Kidney tubule cell (primary cell): ENCODE data around the gene TCF15.

ENCODE experiments used
- DNase-seq: peaks from one replicate; pipeline ENCODE4 v3.0.0-alpha.2; 2018; ENCODE audit warnings: low spot score

TCF15 gene, protein sequence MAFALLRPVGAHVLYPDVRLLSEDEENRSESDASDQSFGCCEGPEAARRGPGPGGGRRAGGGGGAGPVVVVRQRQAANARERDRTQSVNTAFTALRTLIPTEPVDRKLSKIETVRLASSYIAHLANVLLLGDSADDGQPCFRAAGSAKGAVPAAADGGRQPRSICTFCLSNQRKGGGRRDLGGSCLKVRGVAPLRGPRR

DNA sequence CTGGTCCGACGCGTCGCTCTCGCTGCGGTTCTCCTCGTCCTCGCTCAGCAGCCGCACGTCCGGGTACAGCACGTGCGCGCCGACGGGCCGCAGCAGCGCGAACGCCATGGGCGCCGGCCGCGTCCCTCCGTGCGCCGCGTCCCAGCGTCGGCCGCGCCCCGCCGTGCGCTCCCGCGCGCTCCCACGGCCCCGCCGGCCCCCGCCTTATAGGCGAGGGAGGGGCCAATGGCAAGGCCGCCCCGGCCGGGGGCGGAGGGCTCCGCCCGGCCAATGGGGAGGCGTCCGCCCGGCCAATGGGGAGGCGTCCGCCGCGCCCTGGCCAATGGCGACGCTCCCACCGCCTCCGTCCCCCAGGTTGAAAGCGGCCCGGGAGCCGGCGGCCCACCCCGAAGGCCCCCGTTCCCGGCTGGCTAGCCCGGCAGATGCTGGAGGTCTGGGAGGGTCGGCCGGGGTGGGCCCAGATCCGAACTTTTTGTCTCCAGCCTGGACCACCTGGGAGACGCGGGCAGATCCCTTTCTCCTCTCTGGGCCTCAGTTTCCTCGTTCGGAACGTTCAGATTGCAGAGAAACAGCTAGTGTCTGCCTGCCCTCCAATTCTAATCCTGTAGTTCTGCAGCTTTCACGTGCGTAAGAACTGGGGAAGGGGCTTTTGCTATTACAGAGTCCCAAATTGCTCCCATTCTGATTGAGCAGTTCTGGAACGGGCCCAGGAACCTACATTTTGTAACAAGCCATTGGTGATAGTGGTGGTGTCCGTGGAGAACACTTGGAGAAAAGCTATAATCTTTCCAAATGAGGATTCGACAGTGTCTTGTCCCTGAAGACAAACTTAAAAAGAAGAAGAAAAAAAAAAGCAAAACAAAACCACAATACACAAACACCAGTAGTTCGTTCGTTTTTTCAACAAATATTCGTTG, at the start of gene TCF15:
Gene TCF15, minus strand, starts transcription at position 180 of the 917 bp plus-strand sequence. Its CDS starts 72 bp downstream, at position 108.
- DNase-seq: peak; percentile 24

DNA sequence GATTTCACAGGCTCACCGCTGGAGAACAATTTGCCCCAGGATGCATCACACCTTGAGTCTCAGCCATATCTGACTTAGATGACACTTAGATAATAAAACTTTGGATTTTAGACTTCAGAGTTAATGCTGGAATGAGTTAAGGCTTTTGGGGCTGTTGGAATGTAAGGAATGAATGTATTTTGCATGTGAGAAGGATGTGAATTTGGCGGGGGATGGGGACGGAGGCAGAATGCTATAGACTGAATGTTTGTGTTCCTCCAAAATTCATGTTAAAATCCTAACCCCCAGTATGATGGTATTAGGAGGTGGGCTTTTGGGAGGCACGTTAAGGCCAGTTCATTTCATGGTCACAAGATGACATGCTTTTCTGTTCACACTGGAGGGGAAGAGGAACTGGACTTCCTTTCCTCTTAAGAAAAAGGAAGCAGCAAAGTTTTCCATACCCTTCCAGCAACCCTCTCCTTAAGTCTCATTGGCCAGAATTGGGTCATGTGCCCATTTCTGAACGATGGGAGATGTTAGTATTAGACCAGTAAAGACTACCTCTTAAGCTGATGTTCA, 48.7 kb upstream of the TCF15 start:
- no peak for DNase-seq

DNA sequence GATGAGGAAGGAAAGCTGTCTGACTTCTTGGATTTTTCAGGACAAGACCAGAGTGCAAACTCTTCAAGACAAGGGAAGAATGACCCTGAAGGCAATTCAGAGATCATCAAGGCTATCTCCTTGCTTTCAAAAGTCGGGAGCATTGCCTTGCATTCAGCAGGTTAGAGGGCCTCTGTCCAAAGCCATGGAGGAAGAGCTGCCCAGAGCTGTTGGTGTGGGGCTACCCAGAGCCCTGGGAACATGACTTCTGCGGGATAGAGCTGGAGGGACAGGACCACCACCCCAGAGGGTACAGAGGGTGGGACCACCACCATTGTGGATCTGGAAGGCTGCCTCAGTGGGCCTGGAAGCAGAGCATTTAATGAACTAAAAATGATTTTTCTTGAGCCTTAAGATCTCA, 48.1 kb upstream of the TCF15 start:
- no peak for DNase-seq

DNA sequence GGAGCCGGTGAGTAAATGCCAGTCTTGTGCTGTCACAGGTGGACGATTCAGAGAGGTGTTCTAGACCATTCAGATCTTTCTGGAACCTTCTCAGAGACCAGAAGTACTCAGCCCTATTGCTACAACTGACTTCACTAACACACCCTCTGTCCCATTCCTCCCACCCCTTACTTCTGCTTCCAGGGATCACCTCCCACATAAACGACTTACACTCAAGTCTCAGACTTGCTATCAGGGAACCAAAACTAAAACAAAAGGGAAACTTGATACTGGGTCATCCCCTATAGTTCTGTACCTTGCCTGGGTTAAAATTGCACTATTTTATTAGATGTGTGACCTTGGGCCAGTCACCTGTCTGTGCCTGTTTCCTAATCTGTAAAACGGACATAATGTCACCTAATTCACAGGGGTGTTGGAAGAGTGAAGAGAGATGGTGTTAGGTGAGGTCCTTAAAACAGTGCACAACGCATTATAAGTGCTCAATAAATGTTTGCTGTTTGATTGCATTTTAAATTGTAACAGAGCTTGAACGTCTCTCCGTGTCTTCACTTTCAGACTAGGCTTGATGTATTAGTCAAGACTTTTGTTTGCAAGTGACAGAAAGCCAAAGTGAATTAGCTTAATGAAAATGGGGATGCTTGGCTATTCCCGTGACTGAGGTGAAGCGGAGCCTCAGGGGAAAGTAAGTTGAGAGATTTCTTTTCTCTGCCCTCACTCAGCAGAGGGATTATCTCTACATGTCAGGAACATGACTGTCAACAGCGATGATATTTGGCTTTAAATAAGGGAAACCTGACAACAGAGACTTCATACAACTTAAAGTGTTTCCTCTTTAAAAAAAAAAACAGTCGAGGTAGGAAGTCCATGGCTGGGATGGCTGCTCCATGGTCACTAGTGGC, 45.9 kb upstream of the TCF15 start:
- no peak for DNase-seq

DNA sequence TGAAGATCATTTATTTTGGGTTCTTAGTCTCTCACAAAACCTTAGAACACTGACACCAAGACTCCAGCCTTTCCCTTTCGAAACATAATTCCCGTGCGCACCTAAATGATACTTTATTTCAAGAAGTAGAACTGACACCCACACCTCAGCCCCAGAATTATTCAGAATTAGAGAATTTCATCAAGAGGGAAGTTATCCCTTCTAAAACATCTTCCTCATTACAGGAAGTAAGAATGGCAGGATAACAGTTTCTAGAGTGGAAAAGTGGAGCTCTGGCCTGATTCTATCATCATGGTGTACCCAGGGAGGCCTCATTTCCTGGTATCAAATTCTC, 44.3 kb upstream of the TCF15 start:
- no peak for DNase-seq

DNA sequence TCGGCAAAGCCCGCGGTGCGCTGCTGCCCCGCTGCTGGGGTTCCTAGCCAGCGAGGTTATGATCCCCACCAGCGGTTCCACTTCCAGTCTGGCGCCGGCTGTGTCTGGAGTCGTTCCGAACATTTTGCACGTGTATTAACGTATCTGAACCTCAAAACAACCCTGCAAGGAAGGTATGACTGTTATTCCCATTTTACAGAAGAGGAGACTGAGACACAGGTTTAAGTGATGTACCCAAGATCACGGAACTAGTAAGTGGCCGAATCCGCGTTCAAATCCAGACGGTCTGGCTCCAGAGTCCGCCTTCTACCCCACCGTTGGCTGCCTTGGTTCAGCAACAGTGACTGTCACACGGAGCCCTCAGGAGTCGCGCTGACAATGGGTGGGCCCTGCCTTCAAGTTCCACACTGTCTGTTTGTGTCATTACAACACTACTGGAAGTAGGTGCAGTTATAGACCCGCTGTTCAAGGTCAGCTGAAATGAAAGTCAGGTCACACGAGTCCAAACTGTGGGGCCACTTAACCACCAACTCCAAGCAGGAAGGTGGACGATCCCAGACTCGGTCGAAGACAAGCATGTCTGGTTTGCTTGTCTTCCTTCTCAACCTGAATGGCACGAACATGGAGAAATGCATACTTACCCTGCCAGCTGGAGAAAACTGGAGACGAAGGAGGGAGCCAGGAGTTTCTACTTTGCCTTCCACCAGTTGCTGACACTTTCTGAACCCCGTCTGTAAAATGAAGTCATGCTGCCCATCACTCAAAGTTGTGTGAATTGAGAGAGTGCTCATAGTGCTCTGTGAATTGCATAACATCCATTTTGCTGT, 43.7 kb upstream of the TCF15 start:
- no peak for DNase-seq

DNA sequence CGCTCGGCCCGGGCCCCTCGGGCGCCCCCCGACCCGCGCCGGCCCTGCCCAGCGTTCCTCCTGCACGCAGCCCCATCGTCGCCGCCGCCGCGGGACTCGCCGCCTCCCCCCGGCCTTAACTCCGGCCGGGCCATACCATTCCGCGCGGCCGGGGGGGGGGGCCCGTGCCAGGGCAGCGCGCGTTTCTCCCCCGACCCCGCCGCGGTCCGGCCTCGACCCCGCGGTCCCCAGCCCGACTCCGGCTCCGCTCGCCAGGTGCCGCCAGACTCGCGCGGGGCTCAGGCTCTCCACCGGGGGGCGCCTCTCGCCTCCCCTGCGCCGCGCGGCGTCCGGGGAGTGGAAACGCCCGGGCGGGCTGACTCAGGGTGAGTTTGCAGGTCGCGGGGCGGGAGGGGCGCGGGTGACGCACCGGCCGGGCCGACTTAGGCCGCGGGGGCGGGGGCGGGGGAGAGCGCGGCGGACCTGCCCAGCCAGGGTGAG, 43.0 kb upstream of the TCF15 start, which contains the start of gene SRXN1:
Gene SRXN1, minus strand, starts transcription at position 91 of the 480 bp plus-strand sequence. Its CDS starts 15 bp downstream, at position 76.
- DNase-seq: peak; percentile 93

DNA sequence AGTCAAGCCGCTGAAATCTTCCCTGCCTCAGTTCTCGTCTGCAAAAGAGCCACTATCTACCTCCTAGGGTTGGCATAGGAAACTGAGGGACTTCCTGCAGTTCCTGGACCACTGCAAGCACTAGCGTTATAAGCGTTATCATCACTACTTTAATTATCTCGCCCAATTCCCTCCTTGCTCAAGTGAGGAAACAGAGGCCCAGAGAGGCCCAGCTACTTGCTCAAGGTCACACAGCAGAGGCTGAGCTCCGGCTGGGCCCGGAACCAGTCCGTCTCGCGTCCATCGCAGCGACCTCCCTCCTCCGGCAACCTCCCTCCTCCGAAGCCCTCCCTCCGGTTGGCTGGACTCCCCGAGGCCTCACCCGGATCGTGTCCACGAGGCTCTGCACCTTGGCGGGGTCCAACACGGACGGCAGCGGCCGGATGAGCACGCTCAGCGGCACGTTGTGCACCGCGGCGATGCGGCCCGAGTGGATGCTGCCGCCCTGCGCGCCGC, 42.6 kb upstream of the TCF15 start:
- DNase-seq: no peak

DNA sequence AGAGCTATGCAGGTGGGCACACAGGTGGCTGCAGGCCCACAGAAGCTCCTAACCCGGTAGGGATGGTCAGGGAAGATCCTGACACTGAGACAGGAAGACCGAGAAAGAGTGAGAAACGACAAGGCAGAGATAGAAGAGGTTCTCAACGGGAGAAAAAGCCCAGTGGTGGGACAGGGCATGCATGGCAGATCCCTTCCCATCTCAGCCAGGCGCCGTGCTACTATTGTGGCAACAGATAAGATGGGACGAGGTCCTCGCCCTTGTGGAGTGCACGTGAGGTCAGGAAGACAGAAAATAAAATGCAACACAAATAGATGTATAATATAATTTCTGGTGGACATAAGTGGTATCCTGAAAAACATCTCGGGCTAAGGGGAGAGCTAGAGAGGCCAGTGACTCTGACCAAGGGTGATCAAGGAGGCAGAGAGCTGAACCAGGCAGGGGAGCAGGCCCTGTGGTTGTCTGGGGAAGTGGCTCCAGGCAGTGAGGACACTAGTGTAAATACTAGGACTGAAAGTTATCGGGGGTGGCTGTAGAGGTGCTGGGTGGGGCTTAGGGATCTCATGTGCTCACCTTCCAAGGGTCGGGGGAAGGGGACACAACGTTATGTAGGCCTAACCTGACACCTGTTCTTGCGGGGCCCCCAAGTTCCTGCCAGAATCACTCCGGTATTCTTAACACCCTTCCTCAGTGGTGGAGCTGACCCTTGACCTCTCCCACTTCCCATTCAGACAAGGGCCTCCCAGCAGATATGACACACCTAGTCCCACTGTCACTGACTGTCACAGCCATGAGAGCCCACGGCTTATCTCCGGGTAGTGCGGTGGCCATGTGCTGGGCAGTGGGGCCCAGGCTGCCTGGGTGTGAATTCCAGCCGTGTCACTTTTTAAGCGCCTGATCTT, 41.9 kb upstream of the TCF15 start:
- peak; percentile 17 for DNase-seq

DNA sequence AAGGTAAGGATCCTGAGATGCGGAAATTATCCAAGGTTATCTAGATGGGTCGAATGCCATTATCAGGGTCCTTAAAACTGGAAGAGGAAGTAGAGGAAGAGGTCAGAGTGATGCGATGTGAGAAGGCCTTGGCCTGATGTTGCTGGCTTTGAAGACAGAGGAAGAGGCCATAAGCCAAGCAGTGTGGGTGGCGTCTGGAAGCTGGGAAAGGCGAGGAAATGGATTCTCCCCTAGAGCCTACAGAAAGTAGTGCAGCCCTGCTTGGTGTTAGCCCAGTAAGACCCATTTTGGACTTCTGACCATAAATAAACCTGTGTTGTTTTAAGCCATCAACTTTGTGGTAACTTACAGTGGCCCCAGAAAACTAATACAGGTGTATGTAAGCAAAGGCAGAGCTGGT, 40.8 kb upstream of the TCF15 start:
- DNase-seq: peak; percentile 12

DNA sequence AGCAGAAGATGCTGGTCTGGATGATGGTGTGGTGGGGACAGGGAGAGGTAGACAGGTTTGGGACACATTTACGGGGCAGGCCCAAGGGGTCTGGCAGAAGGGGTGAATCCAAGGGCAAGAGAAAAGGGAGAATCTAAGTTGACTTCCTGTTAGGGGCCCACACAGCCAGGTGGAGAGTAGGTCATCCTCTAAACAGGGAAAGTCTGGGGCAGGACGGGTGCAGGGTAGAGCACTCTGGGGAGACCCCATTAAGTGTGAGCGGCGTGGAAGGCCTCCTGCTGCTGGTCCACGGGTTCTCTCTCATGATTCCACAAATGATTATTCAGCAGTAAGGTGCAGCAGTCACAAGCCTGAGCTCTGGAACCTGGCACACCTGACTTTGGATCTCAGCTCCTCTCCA, 40.2 kb upstream of the TCF15 start:
- DNase-seq: no peak

DNA sequence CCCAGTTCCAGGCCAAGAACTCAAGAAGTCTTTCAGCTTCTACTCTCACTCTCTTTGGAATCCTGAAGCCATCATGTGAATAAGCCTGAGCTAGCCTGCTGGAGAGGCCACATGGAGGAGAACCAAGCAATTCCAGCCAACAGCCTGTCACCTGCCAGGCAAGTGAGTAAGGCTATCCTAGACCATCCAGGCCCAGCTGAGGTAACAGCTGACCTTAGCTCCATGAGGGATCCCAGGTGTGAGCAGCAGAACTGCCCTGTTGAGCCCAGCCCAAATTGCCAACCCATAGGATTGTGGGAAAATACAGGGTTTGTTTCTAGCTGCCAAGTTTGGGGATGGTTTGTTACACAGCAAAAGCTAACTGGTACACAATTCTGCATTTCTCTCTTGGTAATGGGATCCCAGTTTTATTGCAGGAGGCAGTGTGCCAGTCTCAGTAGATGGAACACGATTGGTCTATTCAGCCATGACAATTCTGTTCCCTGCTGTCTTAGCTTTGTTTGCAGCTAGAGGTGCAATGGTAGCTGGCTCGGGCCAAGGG, 37.4 kb upstream of the TCF15 start:
- DNase-seq: no peak

DNA sequence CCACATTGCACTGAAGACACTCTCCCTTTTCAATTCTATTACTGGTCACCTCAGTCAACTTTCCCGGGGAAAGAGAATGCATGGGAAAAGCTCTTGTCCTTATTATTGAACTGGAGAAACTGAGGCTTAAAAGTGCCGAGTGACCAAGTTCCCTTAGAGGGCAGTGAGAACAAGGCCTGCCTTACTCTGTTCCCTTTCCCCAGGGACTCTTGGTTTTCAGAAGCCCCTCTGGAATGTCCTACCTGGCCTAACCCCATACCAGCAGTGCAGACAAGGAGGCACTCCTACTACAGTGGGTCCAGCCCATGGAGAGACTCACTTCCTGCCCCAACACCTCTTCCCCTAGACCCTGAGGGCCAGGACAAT, 36.7 kb upstream of the TCF15 start:
- DNase-seq: no peak

DNA sequence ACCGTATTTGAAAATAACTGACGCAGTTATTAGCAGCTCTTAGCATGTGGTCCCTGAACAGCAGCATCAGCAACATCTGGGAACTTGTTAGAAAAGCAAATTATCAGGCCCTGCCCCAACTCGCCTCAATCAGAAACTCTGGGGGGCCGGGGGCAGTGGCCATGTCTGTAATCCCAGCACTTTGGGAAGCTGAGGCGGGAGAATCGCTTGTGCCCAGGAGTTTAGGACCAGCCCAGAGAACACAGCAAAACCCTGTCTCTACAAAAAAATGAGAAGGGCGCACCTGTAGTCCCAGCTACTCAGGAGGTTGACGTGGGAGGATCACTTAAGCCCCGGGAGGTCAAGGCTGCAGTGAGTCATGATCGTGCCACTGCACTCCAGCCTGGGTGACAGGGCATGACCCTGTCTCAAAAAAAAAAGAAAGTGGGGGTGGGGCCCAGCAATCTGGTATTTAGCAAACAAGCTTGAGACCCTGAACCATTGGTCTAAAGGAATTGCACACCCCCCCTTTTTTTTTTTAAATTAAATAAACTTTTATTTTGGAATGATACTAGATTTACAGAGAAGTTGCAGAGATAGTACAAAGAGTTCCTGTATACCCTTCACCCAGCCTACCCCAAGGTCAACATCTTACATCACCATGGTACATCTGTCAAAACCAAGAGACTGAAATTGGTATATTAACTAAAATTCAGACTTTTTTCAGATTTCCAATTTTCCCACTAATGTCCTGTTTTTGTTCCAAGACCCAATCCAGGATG, 36.2 kb upstream of the TCF15 start:
- DNase-seq: peak; percentile 46

DNA sequence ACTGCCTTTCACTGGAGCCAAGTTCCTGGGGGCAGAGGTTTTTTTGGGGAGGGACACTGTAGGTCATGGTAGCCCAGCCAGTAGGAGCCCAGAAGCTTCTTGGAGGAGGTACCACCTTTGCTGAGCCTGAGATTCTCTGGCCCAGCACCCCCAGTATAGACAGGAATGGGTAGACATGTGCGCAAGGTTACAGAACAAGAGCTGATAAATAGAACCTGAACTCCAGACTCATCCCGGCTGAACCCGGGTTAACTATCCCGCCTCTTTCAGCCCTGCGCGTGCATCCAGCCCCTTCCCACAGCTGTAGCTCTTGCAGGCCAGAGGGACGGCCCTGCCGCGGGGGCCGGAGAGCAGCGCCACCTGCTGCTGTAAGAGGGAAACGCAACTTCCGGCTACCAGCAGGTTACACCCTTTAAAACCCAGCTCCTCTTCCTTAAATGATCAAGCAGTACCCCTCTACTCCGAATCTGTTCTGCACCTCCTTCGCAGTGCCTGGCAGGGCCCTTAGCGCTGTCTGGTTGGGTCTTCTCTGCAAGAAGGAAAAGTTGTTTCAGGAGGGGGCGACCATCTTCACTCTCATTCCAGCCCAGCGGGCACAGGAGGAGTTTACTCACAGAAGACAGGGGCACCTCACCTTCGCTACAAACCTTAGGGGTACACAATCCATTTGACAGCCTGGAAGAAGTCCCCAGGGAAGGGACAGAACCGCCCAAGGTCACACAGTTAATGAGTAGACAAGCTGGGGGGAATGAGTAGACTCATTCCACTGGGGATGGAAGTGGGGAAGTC, 35.4 kb upstream of the TCF15 start:
- peak; percentile 70 for DNase-seq

DNA sequence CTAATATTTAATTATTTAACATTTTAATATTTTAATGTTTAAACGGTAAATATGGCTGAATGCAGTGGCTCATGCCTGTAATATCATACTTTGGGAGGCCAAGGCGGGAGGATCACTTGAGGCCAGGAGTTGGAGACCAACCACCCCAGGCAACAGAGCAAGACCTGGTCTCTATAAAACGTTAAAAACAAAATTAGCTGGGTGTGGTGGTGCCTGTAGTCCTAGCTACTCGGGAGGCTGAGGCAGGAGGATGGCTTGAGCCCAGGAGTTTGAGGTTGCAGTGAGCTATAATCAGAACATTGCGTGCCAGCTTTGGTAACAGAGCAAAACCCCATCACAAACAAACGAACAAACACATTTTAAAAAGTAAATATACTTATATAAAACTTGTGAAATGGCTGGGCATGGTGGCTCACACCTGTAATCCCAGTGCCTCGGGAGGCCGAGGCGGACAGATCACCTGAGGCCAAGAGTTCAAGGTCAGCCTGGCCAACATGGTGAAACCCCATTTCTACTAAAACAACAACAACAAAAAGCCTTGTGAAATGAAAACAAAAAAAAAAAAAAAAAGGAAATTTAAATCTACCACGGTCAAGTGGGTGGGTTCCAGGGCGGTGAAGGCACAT, 34.7 kb upstream of the TCF15 start:
- no peak for DNase-seq

DNA sequence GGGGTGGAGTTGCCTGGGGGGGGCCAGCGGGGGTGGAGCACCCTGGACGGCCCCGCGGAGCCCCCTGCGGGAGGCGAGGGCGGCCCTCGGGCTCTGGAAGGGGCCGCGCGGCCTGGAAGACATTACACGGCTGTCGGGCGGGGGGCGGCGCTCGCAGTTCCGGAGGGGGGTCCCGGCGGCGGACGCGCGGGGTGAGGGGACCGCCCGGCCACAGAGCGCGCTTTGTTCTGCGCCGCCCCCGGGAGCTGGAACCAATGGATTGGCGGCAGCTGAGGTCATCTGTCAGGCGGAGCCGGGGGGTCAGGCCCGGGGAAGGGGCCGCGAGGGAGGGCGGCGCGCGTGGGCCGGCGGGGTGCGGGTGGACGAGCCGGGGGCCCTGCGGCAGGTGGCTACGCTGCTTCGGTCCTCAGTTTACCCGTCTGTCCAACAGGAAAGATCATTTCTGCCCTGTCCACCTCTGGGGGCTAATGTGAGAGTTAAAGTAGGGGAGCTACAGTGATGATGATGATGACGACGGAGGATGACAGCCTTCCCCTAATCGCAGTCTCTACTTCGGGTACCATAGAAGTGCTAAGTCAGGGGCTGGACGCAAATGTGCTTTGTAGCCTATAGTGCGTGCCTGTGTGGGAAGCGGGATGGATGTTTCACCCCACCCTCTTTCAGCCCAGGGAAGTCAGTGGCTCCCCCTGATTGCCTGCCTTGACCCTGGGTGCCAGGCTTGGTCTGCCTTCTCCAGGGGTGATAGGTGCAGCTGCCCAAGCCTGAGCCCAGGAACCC, 32.5 kb upstream of the TCF15 start:
- no peak for DNase-seq
